Hematopoietic multipotent progenitor cell (in vitro differentiated cells): ENCODE results near the gene HMGA1. TPM values are rescaled to one million over a fixed set of nuclear protein-coding genes. Genes with fewer than 3 reads are reported as not detected.

Source experiments
- DNase-seq, 3 donors: peaks; one replicate each; pipeline ENCODE4 v3.0.0-alpha.2; 2011 to 2015; ENCODE audit warnings: low read depth in 2 of 3, low spot score in 2 of 3
- total RNA-seq: library from RNA; depleted of rRNA; stranded (reverse); fragments of >200 nt; gene quantifications from one replicate; pipeline ENCODE4 v1.2.3, GENCODE V29; 2012

Gene HMGA1
- total RNA-seq, 1 donor, result 258 TPM

DNA sequence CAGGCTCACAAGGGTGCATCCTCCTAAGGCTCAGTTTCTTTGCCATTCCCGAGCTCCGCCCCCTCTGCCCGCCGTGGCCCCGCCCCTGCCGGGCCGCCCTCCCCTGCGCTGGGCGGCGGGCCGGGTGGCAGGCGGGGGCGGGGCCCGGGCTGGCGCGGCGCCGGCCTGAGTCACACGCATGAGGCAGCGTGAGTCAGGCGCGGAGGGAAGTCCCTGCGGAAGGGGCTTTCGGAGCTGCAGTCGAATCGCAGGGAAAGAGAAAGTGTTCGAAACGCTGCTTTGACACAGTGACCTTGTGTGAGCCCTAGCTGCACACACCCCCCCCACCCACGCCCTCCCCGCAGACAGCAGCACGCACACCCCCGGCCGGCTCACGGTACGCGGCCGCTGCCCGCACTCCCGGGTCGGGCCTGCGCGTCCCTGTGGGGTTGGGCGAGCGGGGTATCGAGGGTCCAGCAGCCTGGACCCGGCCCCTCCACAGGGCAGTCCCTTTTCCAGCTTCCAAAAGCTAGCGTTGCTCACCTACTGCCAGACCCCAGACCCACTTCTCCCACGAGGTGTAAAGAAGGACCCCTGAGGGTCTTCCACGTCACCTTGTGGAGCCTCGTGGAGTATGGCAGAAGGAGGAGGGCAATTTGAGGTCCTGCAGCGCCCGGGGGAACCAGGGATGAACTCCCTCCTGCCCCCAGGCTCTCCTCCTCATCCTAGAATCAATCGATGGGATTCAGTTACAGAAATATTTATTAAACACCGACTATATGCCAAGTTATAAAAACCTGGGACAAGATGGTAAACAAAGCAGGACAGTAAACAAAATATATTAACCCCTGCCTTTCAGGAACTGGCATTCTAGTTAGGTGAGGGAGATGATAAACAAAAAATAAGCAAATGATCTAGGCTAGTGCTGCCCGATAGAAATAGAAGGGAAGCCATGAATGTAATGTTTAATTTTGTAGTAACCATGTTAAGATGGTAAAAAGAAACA, 12.4 kb upstream of the HMGA1 start:
- DNase-seq, result peak; percentile 86 to 98 (median 97)

DNA sequence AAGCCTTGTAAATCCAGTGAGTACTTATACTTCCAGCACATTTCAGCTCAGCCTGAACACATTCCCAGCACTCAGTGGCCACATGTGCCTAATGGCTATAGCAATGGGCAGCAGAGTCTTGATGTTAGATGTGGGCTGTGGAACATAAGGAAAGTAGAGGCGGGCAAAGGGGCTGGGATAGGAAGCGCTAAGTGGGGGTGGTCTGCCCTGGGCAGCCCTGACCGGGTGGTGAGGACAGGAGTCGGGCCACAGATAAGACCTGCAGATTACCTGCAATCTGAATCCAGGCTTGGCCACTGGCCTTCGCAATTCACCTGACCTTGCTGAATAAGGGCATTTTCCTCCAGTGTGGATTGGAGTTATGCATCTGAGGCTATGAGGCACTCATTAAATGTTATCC, 11.1 kb upstream of the HMGA1 start:
- DNase-seq, result no peak

DNA sequence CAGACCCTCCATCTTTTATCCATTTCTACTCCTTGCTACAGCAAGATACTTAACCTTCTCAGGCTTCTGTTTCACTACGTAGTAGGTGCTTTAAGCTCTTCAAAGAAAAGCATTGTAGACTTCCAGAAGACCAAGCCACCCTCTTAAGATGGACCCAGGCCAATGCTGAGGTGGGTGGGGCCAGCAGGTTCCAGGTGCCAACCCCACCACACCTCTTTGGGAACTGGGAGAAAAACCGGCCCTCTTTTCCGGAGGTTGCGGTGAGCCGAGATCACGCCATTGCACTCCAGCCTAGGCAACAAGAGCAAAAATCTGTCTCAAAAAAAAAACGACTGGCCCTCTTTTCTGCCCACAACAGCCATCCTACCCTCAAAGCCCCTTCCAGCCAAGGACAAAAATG, 10.6 kb upstream of the HMGA1 start:
- no peak for DNase-seq

GRCh38 chr6:34226731-34227586, 9.7 kb upstream of the HMGA1 start:
- peak in 1 of 3 donors; percentile 47 for DNase-seq

DNA sequence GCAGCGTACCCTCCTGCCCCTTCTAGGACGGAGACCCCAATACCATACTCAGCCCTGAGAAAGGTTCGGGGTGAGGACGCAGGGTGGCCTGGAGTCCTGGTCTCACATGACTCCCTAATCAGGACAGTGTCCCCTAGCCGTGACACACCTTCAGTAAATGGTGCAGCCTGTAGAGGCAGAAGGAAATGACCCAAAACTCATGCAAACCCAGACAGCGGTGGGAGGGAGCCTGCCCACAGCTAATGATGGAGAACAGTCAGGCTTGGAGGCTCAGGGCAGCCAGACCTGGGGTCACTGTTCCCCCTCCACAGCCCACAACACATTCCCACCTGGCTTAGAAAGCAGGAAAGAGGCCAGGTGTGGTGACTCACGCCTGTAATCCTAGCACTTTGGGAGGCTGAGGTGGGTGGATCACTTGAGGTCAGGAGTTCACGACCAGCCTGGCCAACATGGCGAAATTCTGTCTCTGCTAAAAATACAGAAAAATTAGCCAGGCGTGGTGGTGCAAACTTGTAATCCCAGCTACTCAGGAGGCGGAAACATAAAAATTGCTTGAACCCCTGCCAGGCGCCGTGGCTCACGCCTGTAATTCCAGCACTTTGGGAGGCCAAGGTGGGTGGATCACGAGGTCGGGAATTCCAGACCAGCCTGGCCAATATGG, 8.8 kb upstream of the HMGA1 start:
- DNase-seq, result no peak

DNA sequence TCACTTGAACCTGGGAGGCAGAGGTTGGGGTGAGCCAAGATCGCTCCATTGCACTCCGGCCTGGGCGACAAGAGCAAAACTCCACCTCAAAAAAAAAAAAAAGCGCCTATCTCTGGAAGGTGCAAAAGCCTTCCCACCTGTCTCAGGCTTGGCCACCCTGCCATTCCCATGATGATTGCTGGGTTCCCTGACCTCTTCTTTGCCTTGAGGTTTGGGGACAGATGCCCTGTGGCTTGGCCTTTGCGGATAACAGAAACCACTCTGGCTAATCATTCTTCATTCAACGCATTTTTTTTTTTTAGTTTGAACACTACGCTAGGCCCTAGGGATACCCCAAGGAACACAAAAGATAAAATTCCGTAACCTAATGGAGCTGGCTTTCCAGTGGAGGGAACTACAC, 6.8 kb upstream of the HMGA1 start:
- no peak for DNase-seq

DNA sequence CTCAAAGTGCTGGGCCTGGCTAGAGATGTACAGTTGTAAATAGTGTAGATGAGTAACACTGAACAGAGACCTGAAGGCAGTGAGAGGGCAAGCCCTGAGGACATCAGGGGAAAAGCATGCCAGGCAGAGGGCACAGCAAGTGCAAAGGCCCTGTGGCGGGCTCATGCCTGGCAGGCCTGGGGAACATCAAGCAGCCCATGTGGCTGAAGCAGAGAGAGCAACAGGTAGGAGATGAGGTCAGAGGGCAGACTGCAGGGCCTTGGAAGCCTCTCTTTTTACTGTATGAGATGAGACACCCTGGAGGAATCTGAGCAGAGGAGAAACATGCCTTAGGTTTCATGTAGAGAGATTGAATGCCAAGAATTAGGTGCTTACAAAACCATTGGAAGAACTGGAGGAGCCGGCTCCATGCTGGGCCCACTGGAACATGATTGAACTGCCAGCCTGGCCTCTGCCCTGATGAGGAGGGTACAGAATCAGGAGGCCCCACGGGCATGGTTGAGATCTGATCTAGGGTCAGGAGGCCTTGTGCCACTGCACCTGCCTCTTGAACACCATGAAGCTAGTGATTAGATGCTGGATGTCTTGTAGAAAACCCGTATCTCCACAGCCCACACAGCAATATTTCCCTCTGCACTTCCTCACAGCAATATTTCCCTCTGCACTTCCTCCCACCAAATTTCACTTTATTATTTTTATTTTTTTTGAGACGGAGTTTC, 5.9 kb upstream of the HMGA1 start:
- peak in 2 of 3 donors; percentile 54 to 75 for DNase-seq

- no peak for DNase-seq
Measured at GRCh38 chr6:34231566-34232336, 4.9 kb upstream of the HMGA1 start.

- DNase-seq, result no peak
Measured at GRCh38 chr6:34232901-34233300, 3.8 kb upstream of the HMGA1 start.

GRCh38 chr6:34233867-34234266, 2.8 kb upstream of the HMGA1 start:
- DNase-seq, result no peak

- DNase-seq, result no peak
Measured at GRCh38 chr6:34234667-34235306, 1.9 kb upstream of the HMGA1 start.

- DNase-seq, result peak; percentile 55 to 89 (median 77)
Measured at GRCh38 chr6:34235307-34236130, 1.2 kb upstream of the HMGA1 start.

GRCh38 chr6:34236131-34236442, 586 bp upstream of the HMGA1 start:
- DNase-seq, result peak in 2 of 3 donors; percentile 37 to 52

DNA sequence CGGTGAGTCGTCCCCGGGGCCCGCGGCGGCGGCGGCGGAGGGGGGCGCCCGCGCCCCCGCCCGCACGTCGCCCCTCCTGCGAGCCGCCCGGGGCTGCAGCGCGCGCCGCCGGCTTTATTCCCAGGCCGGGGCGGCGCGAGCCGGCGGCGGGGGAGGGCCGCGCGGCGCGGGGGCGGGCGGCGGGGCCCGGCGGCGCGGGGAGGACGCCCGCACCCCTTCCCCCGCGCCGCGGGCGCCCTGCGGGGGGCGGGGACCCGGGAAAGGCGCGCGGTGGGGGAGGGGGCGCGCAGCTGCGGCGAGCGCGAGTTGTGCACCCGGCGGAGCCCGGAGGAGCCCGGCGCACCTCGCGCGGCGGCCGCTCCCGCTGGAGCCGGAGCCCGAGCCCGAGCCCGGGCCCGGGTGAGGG, 646 bp downstream of the HMGA1 start:
- DNase-seq, result no peak

- peak; percentile 44 to 81 (median 81) for DNase-seq
Measured at GRCh38 chr6:34237722-34238584, 1.3 kb downstream of the HMGA1 start.

- DNase-seq, result no peak
Measured at GRCh38 chr6:34238585-34239499, 2.2 kb downstream of the HMGA1 start.
